Stomach (tissue), 9 donors: ENCODE measurements around the gene GJC1. TPM values are rescaled to one million over a fixed set of nuclear protein-coding genes. Genes with fewer than 3 reads are reported as not detected.

Source experiments
- DNase-seq, 2 donors: peaks; one replicate each; pipeline versions ENCODE4 v3.0.0 to v3.0.0-alpha.2; 2013 to 2019
- H3K27ac ChIP-seq, 5 donors: fragments of 200-600 bp in 4 of 5; sonication (generic) in 4 of 5; one replicate each; pipeline ENCODE4 v1.5.1; 2013 to 2019; ENCODE audit warnings: mild to moderate bottlenecking in 1 of 5, moderate library complexity in 1 of 5
- H3K27me3 ChIP-seq, 3 donors: fragments of 200-600 bp; sonication (generic); one replicate each; pipeline ENCODE4 v1.5.1; 2017 to 2019; ENCODE audit warnings: mixed run types in 1 of 3
- H3K36me3 ChIP-seq, 4 donors: fragments of 200-600 bp; sonication (generic); 1 replicate in 3 of 4; 2 replicates in 1 of 4; pipeline ENCODE4 v1.5.1; 2016 to 2019
- H3K4me1 ChIP-seq, 4 donors: fragments of 200-600 bp; sonication (generic); one replicate each; pipeline ENCODE4 v1.5.1; 2016 to 2019
- H3K4me3 ChIP-seq, 4 donors: fragments of 200-600 bp; sonication (generic) in 3 of 4; one replicate each; pipeline ENCODE4 v1.5.1; 2016 to 2019; ENCODE audit warnings: mild to moderate bottlenecking in 1 of 4
- H3K9me3 ChIP-seq, 4 donors: fragments of 200-600 bp; sonication (generic); one replicate each; pipeline ENCODE4 v1.5.1; 2016 to 2019
- CTCF ChIP-seq, 7 experiments: fragments of 450-650 bp in 4 of 7; fragments of 200-600 bp in 3 of 7; sonication (generic) in 3 of 7; IDR thresholded peaks; one replicate each; pipeline ENCODE4 v1.5.1; 2016 to 2019; ENCODE audit warnings: antibody characterized with exemption in 7 of 7, control low read depth in 2 of 7, mild to moderate bottlenecking in 1 of 7
- EP300 ChIP-seq: sonication (generic); formaldehyde crosslinking; IDR thresholded peaks from one replicate; pipeline ENCODE4 v1.6.1; 2017; ENCODE audit warnings: antibody characterized with exemption
- POLR2A ChIP-seq, 4 donors: fragments of 450-650 bp; IDR thresholded peaks; one replicate each; pipeline ENCODE4 v1.6.1; 2016; ENCODE audit warnings: antibody characterized with exemption in 4 of 4, control low read depth in 2 of 4, mild to moderate bottlenecking in 1 of 4, moderate library complexity in 1 of 4
- POLR2AphosphoS5 ChIP-seq, 3 donors: sonication (generic); formaldehyde crosslinking; IDR thresholded peaks; one replicate each; pipeline ENCODE4 v1.6.1; 2016; ENCODE audit warnings: antibody characterized with exemption in 3 of 3
- WGBS, 5 donors: extraction: QIAGEN DNeasy Blood & Tissue Kit in 3 of 5; methylation state at CpG; one replicate each; pipeline versions ENCODE4 v1.1.5 to v1.1.7; 2013 to 2018; 5-methylcytosine and 5-hydroxymethylcytosine counted together
- intact Hi-C: fragments of 100-400 bp; cut with DNase I; formaldehyde crosslinking; loops from one replicate; pipeline ENCODE4 v1.15.1; 2023; ENCODE audit warnings: low total_unique reads
- polyA plus RNA-seq, 3 donors: library from polyadenylated mRNA; stranded (reverse); fragments of 200-250 nt; gene quantifications; one replicate each; pipeline ENCODE4 v1.2.3, GENCODE V29; 2013
- total RNA-seq, 5 donors: library from RNA; depleted of rRNA; stranded (reverse); fragments of >200 nt; gene quantifications; one replicate each; pipeline versions ENCODE4 v1.1.0 to v1.2.3, GENCODE V29; 2014 to 2016
- donor health status: healthy with polysubstance abuse.
- donor health status: Bipolar disorder and iron deficiency.
- donor health status: healthy.

GJC1 gene
- total and polyA plus RNA-seq, 8 donors: 0.31 to 53.1 (median 10.4) TPM

GRCh38 chr17:44867841-44868240 lies 37.8 kb upstream of the GJC1 start:
- Histone ChIP-seq H3K9me3 (no peaks in the 10 kb centered on the region), H3K4me1 (peaks cover 0 to 22% (median 0%) of the 10 kb centered on the region in 4 donors), H3K27ac (peak overlapping the region in 1 of 5 donors; percentile 57), H3K36me3 (peaks cover 47 to 97% (median 95%) of the 10 kb centered on the region in 4 donors), H3K4me3 (no peak overlapping the region), H3K27me3 (no peaks in the 10 kb centered on the region)
- WGBS, 5 donors: 85 to 94% (median 93%) methylated on average over 3 of the region's 3 CpGs
- intact Hi-C loops: no loop called here
- TF ChIP-seq POLR2AphosphoS5 (IDR thresholded peaks at IDR 0.05): no peak
- no peak for TF ChIP-seq EP300
- TF ChIP-seq CTCF (IDR thresholded peaks at IDR 0.05): no peak
- no peak for TF ChIP-seq POLR2A (IDR thresholded peaks at IDR 0.05)
- DNase-seq: no peak

GRCh38 chr17:44865931-44866330 lies 35.8 kb upstream of the GJC1 start:
- peak overlapping the region in 1 of 5 donors; percentile 4 for H3K27ac ChIP-seq
- 84 to 89% (median 87%) methylated on average over 6 of the region's 6 CpGs for WGBS, 5 donors
- H3K27me3 ChIP-seq: no peaks in the 10 kb centered on the region
- intact Hi-C loops: no loop called here
- no peaks in the 10 kb centered on the region for H3K9me3 ChIP-seq
- no peak for TF ChIP-seq POLR2A (IDR thresholded peaks at IDR 0.05)
- no peak for TF ChIP-seq POLR2AphosphoS5 (IDR thresholded peaks at IDR 0.05)
- TF ChIP-seq EP300: no peak
- TF ChIP-seq CTCF (IDR thresholded peaks at IDR 0.05): no peak
- H3K36me3 ChIP-seq: peaks cover 44 to 97% (median 95%) of the 10 kb centered on the region in 4 donors
- DNase-seq: no peak
- peaks cover 0 to 5% (median 0%) of the 10 kb centered on the region in 4 donors for H3K4me1 ChIP-seq
- H3K4me3 ChIP-seq: no peak overlapping the region

GRCh38 chr17:44865231-44865660 lies 35.2 kb upstream of the GJC1 start:
- Histone ChIP-seq H3K4me1 (peaks cover 0 to 5% (median 0%) of the 10 kb centered on the region in 4 donors), H3K4me3 (no peak overlapping the region), H3K27me3 (no peaks in the 10 kb centered on the region), H3K36me3 (peaks cover 51 to 97% (median 95%) of the 10 kb centered on the region in 4 donors), H3K27ac (peak overlapping the region in 1 of 5 donors; percentile 4), H3K9me3 (no peaks in the 10 kb centered on the region)
- WGBS, 5 donors: 50 to 68% (median 60%) methylated on average over 1 of the region's 1 CpG
- TF ChIP-seq POLR2AphosphoS5 (IDR thresholded peaks at IDR 0.05) (peak in 1 of 3 donors; percentile 33), EP300 (no peak), CTCF (IDR thresholded peaks at IDR 0.05) (peak in 5 of 7 experiments; percentile 67 to 87 (median 85))
- DNase-seq: peak; percentile 66 to 91
- intact Hi-C loops: no loop called here

GRCh38 chr17:44864831-44865230 lies 34.7 kb upstream of the GJC1 start:
- TF ChIP-seq POLR2AphosphoS5 (IDR thresholded peaks at IDR 0.05) (no peak), POLR2A (IDR thresholded peaks at IDR 0.05) (no peak), CTCF (IDR thresholded peaks at IDR 0.05) (no peak), EP300 (no peak)
- H3K9me3 ChIP-seq: no peaks in the 10 kb centered on the region
- no peak for DNase-seq
- no peak overlapping the region for H3K4me3 ChIP-seq
- H3K27me3 ChIP-seq: no peaks in the 10 kb centered on the region
- H3K36me3 ChIP-seq: peaks cover 55 to 97% (median 95%) of the 10 kb centered on the region in 4 donors
- H3K4me1 ChIP-seq: peaks cover 0 to 5% (median 0%) of the 10 kb centered on the region in 4 donors
- intact Hi-C loops: loop anchor here (5.0 kb wide), 1 partner anchor 88 kb away; no protein-coding TSS in a partner anchor
- 69 to 75% (median 71%) methylated on average over 10 of the region's 10 CpGs for WGBS, 5 donors
- no peak overlapping the region for H3K27ac ChIP-seq
